HPDE6-E6E7 (cell line): ENCODE measurements around the gene CDH13.

Experiments
- DNase-seq: peaks from one replicate; pipeline ENCODE4 v3.0.0; 2011; ENCODE audit warnings: missing footprints; ENCODE audit errors: extremely low spot score

CDH13 gene

DNA sequence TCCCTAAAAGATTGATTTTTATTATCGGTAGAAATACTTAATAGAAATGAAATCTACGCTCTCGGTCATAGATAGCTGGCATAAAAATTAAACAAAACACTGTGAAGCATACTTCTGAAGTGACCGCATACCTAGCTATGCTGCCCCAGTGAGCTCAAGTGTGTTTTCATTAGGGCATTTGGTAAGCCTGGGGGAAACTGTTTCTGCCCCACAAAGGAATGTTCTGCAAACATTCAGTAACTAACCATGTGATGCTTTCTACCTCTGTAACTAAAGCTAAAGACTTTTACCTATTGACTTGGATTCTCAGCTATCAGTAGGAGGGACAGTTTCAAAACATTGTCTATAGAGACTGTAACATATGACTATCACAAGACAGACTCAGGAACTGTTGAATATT lies 1087.5 kb downstream of the CDH13 start:
- no peak for DNase-seq

GRCh38 chr16:83715217-83715920 lies 1088.6 kb downstream of the CDH13 start:
- DNase-seq: no peak

GRCh38 chr16:83717308-83717707 lies 1090.5 kb downstream of the CDH13 start:
- no peak for DNase-seq

DNA sequence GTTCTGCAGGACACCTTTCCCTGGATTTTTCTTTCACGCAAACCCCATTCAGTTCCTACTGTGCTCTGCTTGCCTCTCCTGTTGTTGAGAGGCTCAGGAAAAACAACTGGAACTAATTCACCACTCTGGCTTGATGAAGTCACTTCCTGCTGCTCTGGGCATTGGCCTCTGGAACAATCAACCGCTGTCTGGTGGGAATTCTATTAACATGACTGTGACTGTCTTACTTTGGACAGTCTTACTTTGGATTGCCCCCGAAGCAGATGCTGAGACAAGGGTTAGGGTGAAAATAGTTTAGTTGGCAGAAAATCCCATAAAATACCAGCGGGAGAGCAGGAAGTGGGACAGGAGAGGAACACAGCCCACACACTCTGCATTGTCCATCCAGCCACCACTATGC lies 1091.0 kb downstream of the CDH13 start:
- no peak for DNase-seq

- DNase-seq: no peak
Observed at GRCh38 chr16:83720213-83720612, 1093.4 kb downstream of the CDH13 start.

- no peak for DNase-seq
Observed at GRCh38 chr16:83720981-83721380, 1094.2 kb downstream of the CDH13 start.

- no peak for DNase-seq
Observed at GRCh38 chr16:83721676-83722075, 1094.9 kb downstream of the CDH13 start.

- no peak for DNase-seq
Observed at GRCh38 chr16:83722456-83723183, 1095.9 kb downstream of the CDH13 start.

DNA sequence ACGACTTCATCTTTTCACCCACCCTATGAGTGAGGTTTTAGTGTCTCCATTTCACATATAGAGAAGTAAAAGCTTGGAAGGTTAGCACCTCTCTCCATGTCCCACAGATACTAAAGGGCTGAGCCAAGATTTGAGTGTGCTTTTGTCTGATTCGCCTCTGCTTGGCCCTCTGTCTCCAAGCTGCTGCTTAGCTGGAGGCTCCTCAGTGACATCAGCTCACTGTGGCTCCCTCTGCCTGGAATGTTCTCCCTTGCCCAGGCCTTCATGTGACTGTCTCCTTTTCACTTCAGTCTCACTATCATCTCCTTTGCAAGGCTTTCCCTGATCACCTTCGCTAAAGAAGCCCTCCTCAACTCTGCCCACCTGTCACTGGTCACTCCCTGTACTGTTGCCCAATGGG lies 1096.5 kb downstream of the CDH13 start:
- no peak for DNase-seq

GRCh38 chr16:83723901-83724300 lies 1097.1 kb downstream of the CDH13 start:
- no peak for DNase-seq

DNA sequence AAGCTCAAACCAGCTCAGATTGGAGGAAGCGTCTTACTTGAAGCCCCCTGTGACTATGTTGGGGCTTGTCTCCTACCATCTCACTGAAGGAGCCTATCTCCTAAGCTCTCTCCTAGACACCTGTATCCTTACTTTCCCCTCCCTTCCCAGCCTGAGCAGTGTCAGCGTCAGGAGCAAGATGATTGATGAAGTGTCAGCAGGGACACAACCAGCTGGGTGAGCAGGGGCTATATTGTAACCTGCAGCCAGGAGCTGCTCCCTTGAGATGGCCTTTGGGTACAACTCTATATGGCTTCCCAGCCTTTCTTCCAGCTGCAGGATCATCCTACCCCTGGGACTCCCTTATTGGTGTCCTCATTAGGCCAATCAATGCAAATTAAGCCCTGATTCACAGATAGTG lies 1097.8 kb downstream of the CDH13 start:
- no peak for DNase-seq

DNA sequence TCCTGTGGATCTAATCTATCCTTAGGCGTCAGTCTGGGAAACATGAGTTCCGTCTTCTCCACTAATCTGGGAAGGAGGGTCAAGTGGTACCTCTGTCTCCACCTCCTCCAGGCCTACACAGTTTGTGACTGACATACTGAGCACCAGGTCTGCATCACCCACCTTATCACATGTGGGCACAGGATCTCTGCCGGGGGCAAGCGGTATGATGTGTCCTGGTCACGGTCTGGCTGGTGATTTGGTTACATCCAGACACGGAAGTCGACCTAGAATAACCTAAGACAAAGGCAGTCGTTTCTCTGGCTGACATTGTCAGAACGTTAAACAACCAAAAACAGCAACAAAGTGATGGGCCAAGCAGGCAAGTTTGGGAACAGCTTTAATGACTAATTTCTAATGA lies 1098.5 kb downstream of the CDH13 start:
- DNase-seq: no peak

DNA sequence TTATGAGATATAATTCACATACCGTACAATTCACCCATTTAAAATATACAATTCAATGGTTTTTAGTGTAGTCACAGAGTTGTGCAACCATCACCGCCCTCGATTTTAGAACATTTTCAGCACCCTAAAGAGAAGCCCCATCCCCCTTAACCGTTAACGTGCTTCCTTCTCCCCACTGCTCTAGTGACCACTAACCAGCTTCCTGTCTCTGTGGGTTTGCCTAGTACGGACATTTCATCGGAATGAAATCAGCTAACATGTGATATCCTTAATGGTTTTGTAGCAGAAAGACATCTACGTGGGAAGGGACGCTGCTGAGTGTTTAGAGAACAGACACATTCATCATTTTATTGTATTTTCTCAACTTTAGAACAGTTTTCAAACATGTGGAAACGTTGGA lies 1100.2 kb downstream of the CDH13 start:
- no peak for DNase-seq

DNA sequence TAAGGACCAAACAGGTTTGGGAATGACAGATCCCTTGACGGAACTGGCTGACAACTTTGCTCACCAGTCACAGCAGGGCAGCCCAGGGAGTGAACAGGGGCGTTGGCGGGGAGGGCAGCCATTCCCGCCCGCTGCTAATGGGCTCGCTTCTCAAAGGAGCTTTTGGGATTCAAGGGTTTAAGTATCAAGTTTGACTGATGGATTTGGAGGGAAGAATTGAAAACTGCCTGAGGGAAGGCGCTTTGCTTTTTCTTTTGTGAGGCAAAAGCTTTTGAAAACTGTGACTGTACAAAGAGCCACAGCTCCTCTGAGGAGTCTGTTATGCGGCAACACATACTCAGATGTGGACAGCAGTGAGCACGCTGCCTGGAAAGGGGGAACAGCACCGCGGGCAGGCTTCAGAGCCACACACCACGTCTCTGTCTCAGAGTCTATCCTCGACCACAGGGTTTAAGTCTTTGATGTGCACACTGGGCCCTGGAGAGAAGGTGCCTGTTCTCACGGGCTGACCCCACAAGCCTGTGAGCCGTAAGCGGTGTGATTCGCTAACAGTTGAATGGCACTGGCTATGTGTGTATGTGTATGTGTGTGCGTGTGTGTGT lies 1101.1 kb downstream of the CDH13 start:
- no peak for DNase-seq

GRCh38 chr16:83728492-83728891 lies 1101.7 kb downstream of the CDH13 start:
- no peak for DNase-seq

- no peak for DNase-seq
Observed at GRCh38 chr16:83730812-83731211, 1104.0 kb downstream of the CDH13 start.

- DNase-seq: no peak
Observed at GRCh38 chr16:83732536-83732935, 1105.8 kb downstream of the CDH13 start.

DNA sequence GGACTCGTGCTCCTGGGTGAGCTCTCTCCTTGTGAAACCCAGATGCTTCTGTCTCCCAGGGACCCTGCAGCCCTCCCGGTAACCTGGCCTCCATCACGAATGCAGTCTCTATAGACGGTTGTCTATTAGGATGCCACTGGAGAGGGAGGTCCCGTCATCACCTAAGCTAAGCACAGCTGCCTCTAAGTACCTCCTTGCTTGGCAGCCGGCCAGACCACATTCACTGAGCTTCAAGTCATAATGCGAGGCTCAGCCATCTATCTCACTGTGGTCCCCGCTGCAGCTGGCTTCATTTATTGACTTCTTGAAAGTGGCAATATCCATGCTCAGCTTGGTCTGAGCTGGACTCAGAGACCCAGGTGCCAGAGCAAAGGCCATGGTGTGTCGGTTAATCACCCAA lies 1106.5 kb downstream of the CDH13 start:
- DNase-seq: no peak

GRCh38 chr16:83734136-83734535 lies 1107.4 kb downstream of the CDH13 start:
- DNase-seq: no peak

DNA sequence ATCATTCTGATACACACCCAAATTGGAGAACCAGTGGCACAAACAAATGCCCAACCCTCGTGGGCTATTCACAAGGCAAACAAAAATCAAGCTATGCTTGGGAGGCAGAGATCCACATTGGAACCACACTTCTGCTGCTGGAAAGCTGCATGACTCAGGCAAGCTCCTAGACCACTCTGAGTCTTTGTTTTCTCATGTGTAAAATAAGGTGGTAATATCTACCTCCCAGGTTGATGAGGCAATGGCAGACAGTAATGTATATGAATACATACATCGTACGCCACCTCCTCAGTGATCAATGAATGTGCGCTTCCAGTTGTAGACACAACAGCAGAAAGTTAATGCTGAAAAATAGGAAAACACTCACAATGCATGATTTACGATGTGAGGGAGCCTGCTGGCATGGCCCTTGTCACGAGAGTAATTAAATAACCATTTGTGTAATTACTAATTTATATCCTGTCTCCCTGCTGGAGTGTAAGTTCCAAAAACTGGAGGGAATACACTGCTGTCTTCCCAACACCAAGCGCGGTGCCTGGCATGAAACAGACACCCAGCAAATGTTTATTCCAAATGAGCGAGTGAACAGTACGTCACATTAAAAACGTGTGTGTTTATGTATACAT lies 1111.1 kb downstream of the CDH13 start:
- no peak for DNase-seq

DNA sequence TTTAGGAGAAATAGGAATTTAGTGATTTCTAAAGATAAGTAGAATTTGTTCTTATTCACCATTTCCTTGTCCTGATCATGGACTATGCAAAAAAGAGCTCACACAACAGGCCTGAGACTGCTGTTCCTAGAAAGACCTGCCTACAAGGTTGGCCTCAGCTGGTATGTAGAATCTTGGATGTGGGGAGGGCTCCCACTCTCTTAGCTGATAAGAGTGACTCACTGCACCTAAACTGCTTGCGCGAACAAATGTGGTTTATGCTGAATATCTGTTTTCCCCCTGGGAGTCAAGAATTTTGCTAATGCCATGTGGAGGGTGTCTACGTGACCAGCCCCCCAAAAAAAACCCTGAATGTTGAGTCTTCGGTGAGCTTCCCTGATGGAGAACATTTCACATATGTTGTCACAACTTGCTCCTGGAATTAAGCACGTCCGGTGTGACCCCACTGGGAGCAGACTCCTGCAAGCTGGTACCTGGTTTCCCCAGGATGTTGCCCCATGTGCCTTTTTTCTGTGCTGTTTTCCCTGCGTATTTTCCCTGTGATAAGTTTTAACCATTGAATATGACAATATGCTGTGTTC lies 1112.2 kb downstream of the CDH13 start:
- DNase-seq: no peak
